Measurements from ENCODE around the gene STARD13.

The STARD13 gene, protein sequence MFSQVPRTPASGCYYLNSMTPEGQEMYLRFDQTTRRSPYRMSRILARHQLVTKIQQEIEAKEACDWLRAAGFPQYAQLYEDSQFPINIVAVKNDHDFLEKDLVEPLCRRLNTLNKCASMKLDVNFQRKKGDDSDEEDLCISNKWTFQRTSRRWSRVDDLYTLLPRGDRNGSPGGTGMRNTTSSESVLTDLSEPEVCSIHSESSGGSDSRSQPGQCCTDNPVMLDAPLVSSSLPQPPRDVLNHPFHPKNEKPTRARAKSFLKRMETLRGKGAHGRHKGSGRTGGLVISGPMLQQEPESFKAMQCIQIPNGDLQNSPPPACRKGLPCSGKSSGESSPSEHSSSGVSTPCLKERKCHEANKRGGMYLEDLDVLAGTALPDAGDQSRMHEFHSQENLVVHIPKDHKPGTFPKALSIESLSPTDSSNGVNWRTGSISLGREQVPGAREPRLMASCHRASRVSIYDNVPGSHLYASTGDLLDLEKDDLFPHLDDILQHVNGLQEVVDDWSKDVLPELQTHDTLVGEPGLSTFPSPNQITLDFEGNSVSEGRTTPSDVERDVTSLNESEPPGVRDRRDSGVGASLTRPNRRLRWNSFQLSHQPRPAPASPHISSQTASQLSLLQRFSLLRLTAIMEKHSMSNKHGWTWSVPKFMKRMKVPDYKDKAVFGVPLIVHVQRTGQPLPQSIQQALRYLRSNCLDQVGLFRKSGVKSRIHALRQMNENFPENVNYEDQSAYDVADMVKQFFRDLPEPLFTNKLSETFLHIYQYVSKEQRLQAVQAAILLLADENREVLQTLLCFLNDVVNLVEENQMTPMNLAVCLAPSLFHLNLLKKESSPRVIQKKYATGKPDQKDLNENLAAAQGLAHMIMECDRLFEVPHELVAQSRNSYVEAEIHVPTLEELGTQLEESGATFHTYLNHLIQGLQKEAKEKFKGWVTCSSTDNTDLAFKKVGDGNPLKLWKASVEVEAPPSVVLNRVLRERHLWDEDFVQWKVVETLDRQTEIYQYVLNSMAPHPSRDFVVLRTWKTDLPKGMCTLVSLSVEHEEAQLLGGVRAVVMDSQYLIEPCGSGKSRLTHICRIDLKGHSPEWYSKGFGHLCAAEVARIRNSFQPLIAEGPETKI

DNA sequence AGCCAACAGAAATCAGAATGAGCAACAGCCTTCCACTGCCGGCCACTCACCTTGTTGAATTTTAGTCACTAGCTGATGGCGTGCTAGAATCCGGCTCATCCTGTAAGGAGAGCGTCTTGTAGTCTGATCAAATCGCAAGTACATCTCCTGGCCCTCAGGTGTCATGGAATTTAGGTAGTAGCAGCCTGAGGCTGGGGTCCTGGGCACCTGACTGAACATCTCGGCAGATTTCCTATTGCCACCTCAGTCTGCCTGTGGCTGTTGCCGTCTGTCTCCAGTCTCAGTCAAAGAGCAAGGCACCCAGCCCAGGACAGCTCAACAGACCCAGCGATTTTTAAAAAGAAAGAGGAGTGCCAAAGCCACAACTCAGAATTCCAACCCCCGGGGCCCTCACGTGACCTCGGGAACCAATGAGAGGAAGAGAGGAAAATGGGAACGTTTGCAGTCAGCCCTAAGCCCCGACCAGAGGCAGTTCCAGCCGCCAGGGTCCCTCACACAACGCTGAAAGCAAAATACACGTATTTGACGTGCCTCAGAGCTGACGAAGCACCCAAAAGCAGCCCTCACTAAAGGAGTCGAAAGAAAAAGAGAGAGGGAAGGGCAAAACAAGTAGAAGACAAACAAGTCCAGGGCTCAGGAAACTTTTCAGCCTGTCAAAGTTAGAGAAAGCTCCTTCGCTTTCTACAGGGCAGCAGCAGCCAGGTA, at the start of gene STARD13:
Gene STARD13, minus strand, starts transcription at position 336 of the 705 bp plus-strand sequence. Its CDS starts 117 bp downstream, at position 219.
- peak; percentile 10 for DNase-seq (ENCODE audit: insufficient read length, low spot score)
- peak; percentile 72 for FAIRE-seq

DNA sequence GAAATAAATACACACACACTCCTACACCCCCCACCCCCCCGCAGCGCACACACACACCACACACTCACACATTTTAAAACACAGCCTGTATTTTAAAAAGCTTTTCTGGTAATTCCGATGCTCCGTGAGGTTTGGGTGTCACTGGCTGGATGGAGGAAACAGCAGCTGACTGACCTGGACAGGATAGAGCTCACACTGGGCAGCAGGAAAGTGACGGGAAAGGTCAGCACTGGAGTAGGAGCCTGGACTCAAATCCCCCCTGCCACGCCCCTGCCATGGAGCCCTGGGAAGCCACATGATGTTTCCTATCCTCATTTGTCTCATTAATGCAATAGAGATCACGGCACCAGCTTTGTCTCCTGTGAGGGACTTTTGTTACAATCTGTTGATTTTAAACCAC, 49.3 kb upstream of the STARD13 start:
- DNase-seq (ENCODE audit: insufficient read length, low spot score) (no peak), FAIRE-seq (no peak)

DNA sequence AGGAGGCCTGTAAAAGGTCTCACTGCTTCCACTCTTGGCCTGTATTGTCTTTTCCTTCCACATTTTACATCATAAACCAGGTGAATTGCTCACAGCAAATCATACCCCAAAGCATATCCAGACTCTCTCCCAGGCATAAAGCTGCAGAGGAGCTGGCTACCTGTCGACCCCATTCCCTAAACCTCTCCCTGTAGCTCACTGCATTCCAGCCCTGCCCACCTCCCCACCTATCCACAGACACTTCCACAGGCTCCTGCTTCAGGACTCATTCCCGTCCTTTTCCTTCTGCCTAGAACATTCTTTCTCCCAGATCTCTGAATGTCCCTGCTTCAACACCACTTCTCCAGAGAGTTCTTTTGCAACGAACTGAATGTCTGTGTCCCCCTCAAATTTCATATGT, 46.4 kb upstream of the STARD13 start:
- DNase-seq (ENCODE audit: insufficient read length, low spot score) (no peak), FAIRE-seq (no peak)

DNA sequence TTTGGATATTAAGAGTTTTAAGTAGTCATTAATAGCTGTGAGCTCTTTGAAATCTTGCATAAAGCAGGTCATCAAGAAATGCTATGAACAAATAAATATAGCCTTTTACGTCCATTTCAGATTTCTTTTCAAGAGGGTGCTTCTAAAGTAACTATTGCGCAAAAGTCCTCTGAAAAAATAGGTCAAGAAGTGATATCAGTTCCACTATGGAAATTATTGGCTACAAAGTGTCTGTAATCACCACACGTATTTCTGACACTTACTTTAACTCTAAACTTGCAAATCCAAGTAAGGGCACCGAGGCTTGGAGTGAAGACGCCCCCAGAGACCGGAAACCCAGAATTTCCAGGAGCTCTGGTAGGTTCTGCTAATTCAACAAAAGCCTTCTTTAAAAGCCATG, 44.9 kb upstream of the STARD13 start:
- FAIRE-seq, result no peak
- no peak for DNase-seq (ENCODE audit: insufficient read length, low spot score)

DNA sequence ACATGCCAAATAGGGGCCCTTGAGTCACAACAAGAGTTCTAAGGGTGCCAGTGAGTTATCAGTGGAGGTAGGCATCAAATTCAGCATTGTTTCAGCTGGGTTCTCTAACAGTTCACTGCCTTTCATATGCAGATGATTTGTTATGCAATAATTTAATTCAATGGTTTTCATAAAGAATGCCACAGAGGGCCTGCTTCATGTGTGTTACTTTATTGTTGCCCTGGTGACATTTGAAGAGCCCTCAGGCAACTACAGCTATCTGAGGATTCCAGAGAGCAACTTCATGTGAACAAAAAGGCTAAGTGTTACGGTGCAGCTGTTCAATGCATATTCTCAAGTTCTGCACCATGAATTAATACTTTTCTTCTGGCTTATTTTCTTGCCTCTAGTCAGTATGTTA, 43.1 kb upstream of the STARD13 start:
- FAIRE-seq (no peak), DNase-seq (ENCODE audit: insufficient read length, low spot score) (no peak)

DNA sequence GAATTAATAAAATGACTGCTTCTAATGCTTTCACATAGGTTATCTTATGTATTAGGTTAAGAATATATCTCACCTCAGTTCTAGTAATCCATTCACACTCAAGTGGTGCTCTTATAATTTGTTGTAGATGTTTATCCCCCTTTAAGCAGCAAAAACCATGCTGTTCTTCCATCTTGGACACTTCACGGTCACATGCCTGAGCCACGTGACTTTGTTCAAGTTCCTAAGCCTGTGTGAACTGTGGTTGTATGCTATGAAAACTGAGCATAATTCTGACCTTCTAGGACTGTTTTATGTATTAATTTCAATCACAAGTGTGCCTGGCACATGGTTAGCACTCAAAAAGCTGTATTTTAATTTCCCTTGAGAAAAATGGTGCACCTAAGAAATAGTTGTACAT, 41.2 kb upstream of the STARD13 start:
- FAIRE-seq, result no peak
- no peak for DNase-seq (ENCODE audit: insufficient read length, low spot score)

DNA sequence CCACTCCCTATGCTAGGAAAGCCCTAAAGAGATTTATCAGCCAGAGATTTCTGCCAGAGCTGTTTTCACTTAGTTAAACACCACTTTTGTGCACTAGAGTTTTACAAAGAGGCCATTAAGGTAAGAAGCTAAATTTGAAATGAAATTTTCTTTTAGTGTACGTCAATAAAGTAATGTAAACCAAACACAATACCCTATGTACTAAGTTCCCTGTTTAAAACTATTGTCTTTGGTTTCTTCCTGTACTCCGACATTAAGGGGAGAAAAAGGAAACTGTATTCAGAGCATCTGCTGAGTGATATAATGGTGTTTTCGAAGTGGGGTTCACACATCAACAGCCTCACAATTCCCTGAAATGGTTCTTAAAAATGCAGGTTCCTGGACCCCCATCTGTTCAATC, 40.7 kb upstream of the STARD13 start:
- DNase-seq (ENCODE audit: insufficient read length, low spot score), result no peak
- no peak for FAIRE-seq

DNA sequence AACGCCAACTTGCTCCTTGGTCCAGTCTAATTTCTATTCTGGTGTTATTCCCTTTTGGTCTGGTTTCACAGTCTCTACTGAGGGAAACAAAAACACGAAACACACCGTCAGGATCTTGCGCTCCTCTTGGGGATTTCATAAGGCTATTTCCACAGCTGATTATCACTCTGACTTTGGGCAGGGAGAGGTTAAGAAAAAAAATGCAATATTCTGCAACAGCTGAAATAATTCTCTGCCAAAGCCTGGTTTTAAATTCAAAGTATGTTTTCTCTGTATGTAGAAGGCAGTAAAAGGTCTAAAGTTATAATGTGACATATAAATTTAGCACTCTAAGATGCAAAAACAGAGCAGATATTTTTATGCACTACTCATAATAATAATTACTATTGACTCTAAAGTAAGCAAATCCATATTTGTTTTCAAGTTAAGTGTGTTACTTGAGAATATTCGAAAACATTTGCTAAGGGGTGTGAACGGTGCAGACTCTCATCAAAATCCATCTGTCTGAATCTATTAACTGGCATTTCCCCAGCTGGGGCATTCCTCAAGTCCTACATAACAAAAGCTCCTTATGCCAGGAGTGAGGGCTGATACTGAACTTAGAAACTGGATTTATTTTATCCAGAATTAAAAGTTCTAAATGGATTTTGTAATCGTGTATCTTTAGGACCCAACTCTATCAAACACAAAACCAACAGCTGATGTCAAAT, 38.4 kb upstream of the STARD13 start:
- DNase-seq (ENCODE audit: insufficient read length, low spot score) (no peak), FAIRE-seq (no peak)

DNA sequence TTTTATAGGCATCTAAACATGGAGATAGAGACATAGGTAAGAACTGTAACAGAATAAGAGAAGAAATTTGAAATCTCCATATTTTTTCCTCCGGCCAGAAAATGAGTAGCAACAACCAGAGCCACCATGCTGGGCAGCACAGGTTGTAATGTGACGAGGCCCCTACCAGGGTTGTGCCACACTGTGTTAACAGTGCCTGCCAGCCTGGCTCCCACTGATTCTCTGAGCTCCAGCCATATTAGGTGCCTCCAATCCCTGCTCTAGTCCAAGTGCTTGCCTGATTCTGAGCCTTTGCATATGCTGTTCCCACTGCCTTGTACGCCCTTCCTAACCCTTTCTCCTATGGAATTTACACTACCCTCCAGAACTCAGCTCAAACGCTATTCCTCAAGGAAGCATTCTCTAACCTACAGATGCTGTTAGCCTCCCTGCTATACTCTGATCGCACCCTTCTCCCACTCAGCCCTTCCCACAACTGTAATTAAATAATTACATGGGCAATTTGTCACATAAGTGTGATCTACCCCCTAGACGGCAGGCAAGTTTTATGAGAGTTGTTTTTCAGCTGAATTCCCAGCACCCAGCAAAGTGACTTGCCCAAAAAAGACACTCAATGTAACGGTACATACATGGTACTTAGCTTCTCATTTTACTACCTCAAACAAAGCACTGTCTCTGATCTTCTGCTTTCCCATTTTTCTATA, 37.6 kb upstream of the STARD13 start:
- no peak for FAIRE-seq

DNA sequence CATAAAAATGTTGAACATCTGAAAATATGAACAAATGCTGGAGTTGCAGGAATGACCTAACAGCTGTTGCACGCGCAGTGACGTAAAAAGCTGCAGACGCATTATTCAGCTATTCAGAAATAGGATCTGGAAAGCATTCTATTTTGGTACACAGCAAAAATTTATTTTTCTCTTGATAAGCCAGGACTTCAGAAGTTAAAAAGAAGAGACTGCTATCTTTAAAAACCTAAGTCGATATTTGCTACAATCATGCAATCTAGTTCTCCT, 36.9 kb upstream of the STARD13 start:
- DNase-seq (ENCODE audit: insufficient read length, low spot score) (no peak), FAIRE-seq (no peak)

More for the DNA sequence above, 37.6 kb upstream of the STARD13 start:
- no peak for DNase-seq (ENCODE audit: insufficient read length, low spot score)

DNA sequence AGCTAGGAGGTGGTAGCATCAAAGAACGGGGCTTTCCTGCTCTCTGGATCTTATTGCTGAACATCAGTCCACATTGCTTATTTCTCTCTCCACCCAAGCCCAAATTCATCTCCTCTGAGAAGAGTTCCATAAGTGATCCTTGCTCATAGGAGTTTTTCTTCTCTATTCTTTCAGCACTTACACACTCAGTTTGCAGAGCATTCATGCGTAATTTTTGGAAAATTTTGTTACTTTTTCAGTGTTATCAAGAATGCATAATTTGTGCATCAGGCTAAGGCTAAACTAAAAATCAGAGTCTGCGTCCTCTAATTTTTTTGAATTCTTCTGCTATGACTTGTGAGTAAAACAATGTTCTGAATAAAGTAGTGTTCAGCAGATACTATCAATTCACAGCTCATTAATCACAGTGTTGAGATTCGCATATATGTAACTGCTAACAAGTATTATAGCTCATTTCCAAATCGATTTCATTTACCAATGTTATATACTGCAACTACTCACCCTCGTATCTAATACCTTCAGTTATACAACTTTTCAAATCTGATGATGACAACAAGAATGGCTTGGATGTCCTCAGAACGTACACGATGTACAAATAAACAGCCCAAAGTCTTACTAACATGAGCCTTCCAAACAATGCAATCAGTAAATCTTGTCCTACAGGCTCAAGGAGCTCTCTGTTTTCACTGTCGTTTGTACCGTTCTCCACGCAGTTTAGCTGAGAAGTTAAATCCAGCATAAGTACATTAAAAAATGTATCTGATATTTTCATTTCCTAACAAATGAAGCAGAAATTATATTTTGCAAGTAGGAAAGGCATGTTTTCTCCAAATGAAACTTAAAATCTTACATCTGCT, 36.4 kb upstream of the STARD13 start:
- DNase-seq (ENCODE audit: insufficient read length, low spot score), result no peak
- no peak for FAIRE-seq

DNA sequence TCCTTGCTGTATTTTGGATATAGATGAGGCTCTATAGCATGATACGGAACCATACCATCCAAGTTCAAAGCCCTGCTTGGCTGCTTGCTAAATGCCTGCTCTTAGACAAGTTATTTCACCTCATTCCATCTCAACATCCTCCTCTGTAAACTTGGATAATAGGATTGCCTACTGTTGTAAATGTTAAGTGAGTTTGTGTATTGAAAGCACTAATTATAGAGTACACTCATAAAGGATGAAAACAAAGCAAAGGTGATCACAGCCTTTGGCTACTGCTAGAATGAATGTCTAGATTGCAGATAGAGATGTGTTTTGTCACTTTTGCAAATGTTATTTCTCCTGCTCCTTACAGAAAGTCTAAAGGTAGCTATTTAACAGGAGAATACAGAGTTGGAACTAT, 34.3 kb upstream of the STARD13 start:
- no peak for FAIRE-seq

DNA sequence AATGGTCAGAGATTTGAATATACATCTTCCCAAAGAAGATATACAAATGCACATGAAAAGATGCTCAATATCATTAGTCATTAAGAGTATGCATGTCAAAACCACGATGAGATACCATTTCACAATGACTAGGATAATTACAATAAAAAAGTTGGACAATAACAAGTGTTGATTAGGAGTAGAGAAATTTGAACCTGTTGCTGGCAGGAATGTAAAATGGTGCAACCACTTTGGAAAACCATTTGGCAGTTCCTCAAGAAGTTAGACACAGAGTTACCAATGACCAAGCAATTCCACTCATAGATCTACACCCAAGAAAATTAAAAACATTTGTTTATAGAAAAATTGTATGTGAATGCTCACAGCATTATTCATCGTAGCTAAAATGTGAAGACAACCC, 33.2 kb upstream of the STARD13 start:
- DNase-seq (ENCODE audit: insufficient read length, low spot score) (no peak), FAIRE-seq (no peak)

More for the DNA sequence above, 34.3 kb upstream of the STARD13 start:
- DNase-seq (ENCODE audit: insufficient read length, low spot score), result no peak

DNA sequence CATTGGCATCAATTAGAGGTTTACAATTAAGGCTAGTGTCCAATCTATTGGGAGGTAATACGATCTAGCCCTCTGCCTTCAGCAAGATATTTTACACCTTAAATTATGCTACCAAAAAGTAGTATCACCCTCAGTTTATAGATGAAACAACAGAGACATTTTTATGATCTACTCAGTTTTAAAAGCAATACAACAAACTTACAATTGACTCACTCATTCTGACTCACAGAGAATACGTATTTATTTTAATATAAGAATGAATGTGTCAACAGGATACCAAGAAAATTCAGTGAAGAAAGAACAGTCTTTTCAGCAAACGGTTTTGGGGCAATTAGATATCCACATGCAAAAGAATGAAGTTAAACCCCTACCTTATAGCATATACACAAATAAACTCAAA, 32.5 kb upstream of the STARD13 start:
- FAIRE-seq (no peak), DNase-seq (ENCODE audit: insufficient read length, low spot score) (no peak)

DNA sequence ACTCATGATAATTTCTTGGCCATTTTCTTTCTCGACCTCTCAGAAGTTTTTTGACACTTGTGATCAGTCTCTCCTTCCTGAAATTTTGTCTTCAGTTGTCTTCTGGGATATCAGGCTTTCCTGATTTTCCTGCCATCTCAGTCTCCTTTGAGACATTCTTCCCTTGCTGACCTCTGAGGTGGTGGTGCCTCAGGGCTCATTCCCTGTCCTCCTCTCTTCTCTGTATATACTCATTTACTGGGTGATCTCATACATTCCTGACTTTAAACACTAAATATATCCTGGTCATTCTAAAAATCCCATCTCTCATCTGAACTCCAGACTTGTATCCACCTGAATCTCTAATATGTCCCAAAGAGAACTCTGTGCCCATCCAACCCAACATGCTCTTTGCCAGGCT, 31.3 kb upstream of the STARD13 start:
- FAIRE-seq (no peak), DNase-seq (ENCODE audit: insufficient read length, low spot score) (no peak)

DNA sequence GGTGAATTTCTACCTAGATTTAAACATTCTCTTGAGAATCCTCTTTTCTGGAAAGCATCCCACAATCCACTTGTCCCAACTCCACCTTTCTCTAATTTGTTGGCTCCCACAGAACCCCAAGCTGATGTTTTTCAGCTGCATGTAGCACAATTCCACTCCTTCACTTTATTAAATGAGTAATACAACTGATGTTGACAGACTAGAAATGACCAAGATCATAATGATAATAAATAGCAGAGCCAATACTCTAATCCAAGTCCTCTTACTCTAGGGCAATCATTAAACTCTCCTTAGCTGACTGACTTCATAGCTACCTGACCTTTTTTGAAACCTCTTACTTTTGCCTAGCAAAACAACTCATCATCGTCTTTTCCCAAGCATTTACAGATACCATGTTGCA, 27.9 kb upstream of the STARD13 start:
- DNase-seq (ENCODE audit: insufficient read length, low spot score) (no peak), FAIRE-seq (no peak)

DNA sequence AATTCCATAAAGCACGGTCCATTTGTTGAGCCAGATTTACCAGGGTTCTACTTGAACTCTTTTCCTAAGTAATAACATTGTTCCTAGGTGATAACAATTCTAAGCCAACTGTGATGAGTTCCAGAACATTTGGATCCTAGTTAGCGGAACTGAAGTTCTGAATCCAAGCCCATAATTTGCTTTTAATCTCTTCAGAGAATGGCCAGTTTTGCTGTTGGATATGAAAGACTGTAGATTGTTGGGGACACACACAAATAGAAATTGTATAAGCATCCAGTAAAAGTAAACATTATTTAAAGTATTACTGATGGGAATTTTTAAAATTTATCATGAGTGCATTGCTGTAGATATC, 27.3 kb upstream of the STARD13 start:
- DNase-seq (ENCODE audit: insufficient read length, low spot score) (no peak), FAIRE-seq (no peak)

DNA sequence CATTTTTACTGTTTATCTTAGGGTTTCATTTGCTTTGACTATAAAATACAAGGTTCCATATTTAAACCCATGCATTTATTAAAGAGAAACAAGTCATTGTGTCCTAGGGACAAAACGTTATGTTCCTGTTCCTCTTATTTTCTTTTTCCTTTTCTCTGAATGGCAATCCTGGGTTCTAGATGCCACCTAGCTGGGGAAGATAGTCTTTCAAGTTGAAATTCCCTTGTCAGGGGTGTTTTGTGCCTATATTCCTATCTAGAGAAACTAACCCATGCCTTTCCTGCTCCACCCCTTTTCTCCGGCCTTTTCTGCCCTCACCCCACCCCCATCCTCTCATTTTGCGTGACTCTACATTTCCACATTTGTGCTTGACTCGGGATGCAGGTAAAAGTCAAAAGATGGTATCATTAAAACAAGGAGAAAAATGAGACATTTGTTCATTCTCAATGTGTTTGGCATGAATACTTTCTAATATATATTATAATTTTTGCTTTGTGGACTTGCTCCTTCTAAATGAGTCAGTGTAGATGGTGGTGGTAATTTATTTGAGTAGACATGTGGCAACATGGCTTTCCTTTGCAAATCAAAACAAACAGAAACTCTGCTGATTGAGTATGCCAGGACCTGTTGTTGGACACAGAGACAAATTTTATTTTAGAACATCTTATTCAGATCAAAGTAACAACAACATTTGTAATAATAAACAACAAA, 26.8 kb upstream of the STARD13 start:
- DNase-seq (ENCODE audit: insufficient read length, low spot score), result no peak
- FAIRE-seq, result no peak

All from GM19239 (cell line).